Dendritic cell treated with granulocyte-macrophage colony-stimulating factor and Interleukin-4, amounts not matched to agents 40 ng/mL and 50 ng/mL, for 4 days (primary cell): ENCODE measurements around the gene HPS6.
"Not testable (repeated sequence)": the region's sequence is repeated elsewhere in the genome, so short reads cannot be mapped to it uniquely, and the experiment has no call there.

Experiments
- H3K27ac Mint-ChIP-seq: one replicate; pipeline ENCODE4 v1.8.0; 2022; ENCODE audit warnings: mild to moderate bottlenecking, mixed read lengths
- H3K27me3 Mint-ChIP-seq: one replicate; pipeline ENCODE4 v1.8.0; 2022; ENCODE audit warnings: mild to moderate bottlenecking, mixed read lengths
- H3K36me3 Mint-ChIP-seq: one replicate; pipeline ENCODE4 v1.8.0; 2022; ENCODE audit warnings: low read depth, mixed read lengths
- H3K4me1 Mint-ChIP-seq: one replicate; pipeline ENCODE4 v1.8.0; 2022; ENCODE audit warnings: low read depth, mixed read lengths
- H3K4me3 Mint-ChIP-seq: one replicate; pipeline ENCODE4 v1.8.0; 2022; ENCODE audit warnings: mild to moderate bottlenecking, moderate library complexity, mixed read lengths
- H3K9me3 Mint-ChIP-seq: one replicate; pipeline ENCODE4 v1.8.0; 2022; ENCODE audit warnings: mixed read lengths
- intact Hi-C: fragments of 100-400 bp; cut with micrococcal nuclease; formaldehyde crosslinking; loops from one replicate; pipeline ENCODE4 v1.15.0; 2022

HPS6 gene

GRCh38 chr10:102064868-102065560, at the start of gene HPS6:
Gene HPS6 (plus strand): TSS chr10:102065349. CDS start chr10:102065475, 126 bp downstream.
- H3K36me3 Mint-ChIP-seq: peaks cover 24% of the 10 kb centered on the region
- intact Hi-C loops: loop anchor here (1.0 to 5.0 kb wide), 2 partner anchors 9 to 52 kb away; partner anchors contain the start of gene ARMH3
- H3K27me3 Mint-ChIP-seq: no peaks in the 10 kb centered on the region
- peaks cover 54% of the 10 kb centered on the region for H3K4me1 Mint-ChIP-seq
- H3K9me3 Mint-ChIP-seq: no peaks in the 10 kb centered on the region
- H3K27ac Mint-ChIP-seq: peak within 1 kb of the TSS; percentile 88
- peak within 1 kb of the TSS; percentile 94 for H3K4me3 Mint-ChIP-seq

- intact Hi-C loops: loop anchor here (5.0 to 10.0 kb wide), 2 partner anchors 36 to 62 kb away; no protein-coding TSS in a partner anchor
- H3K27me3 Mint-ChIP-seq: no peaks in the 10 kb centered on the region
- H3K4me3 Mint-ChIP-seq: no peak overlapping the region
- peaks cover 73% of the 10 kb centered on the region for H3K36me3 Mint-ChIP-seq
- peaks cover 17% of the 10 kb centered on the region for H3K4me1 Mint-ChIP-seq
- H3K9me3 Mint-ChIP-seq: no peaks in the 10 kb centered on the region
- H3K27ac Mint-ChIP-seq: no peak overlapping the region
Measured at GRCh38 chr10:102016416-102016815, 48.7 kb upstream of the HPS6 start.

GRCh38 chr10:102017295-102017694, 47.9 kb upstream of the HPS6 start:
- no peaks in the 10 kb centered on the region for H3K27me3 Mint-ChIP-seq
- no peaks in the 10 kb centered on the region for H3K9me3 Mint-ChIP-seq
- peaks cover 76% of the 10 kb centered on the region for H3K36me3 Mint-ChIP-seq
- peaks cover 10% of the 10 kb centered on the region for H3K4me1 Mint-ChIP-seq
- H3K27ac Mint-ChIP-seq: no peak overlapping the region
- H3K4me3 Mint-ChIP-seq: no peak overlapping the region
- intact Hi-C loops: loop anchor here (5.0 to 10.0 kb wide), 2 partner anchors 35 to 62 kb away; no protein-coding TSS in a partner anchor

DNA sequence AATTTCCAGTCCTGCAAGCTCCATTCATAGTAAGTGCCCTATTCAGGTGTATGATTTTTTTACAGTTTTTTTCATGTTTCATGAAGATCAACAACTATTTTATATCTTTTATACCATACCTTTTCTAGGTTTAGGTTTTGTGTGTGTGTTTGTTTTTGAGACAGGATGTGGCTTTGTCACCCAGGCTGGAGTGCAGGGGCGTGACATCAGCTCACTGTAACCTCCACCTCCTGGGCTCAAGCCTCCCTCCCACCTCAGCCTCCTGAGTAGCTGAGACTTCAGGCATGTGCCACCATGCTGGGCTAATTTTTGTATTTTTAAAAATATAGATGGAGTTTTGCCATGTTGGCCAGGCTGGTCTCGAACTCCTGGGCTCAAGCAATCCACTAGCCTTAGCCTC, 44.2 kb upstream of the HPS6 start:
- intact Hi-C loops: no loop called here
- H3K27me3 Mint-ChIP-seq: no peaks in the 10 kb centered on the region
- no peak overlapping the region for H3K4me3 Mint-ChIP-seq
- H3K4me1 Mint-ChIP-seq: peaks cover 19% of the 10 kb centered on the region
- H3K36me3 Mint-ChIP-seq: peaks cover 85% of the 10 kb centered on the region
- H3K9me3 Mint-ChIP-seq: no peaks in the 10 kb centered on the region
- no peak overlapping the region for H3K27ac Mint-ChIP-seq

- no peak overlapping the region for H3K4me3 Mint-ChIP-seq
- no peaks in the 10 kb centered on the region for H3K27me3 Mint-ChIP-seq
- peaks cover 26% of the 10 kb centered on the region for H3K4me1 Mint-ChIP-seq
- intact Hi-C loops: no loop called here
- no peaks in the 10 kb centered on the region for H3K9me3 Mint-ChIP-seq
- H3K36me3 Mint-ChIP-seq: peaks cover 93% of the 10 kb centered on the region
- peak overlapping the region; percentile 74 for H3K27ac Mint-ChIP-seq
Measured at GRCh38 chr10:102024799-102025198, 40.4 kb upstream of the HPS6 start.

GRCh38 chr10:102027261-102027660, 37.9 kb upstream of the HPS6 start:
- peaks cover 97% of the 10 kb centered on the region for H3K36me3 Mint-ChIP-seq

DNA sequence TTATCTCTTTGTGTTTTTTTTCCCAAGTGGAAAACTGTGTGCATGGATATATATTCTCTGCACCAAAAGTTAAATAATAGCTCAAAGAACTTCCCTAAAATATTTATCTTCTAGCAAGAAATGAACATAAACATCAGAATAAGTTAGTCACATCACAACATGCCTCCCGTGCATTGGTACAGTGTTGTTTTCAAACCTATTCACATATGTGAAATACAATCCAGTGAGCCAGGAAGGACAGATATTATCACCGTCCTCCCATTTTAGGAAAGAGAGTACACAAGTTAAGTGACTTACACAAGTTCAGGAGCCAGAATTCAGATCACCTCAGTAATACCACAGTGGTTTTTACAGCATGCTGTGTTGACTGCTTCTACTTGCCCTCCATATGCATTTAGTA, 31.4 kb upstream of the HPS6 start:
- Mint-ChIP-seq H3K4me3 (no peak overlapping the region), H3K36me3 (peaks cover 100% of the 10 kb centered on the region), H3K27me3 (no peaks in the 10 kb centered on the region), H3K27ac (no peak overlapping the region), H3K4me1 (no peaks in the 10 kb centered on the region), H3K9me3 (no peaks in the 10 kb centered on the region)
- intact Hi-C loops: no loop called here

More at GRCh38 chr10:102027261-102027660, 37.9 kb upstream of the HPS6 start:
- Mint-ChIP-seq H3K27me3 (no peaks in the 10 kb centered on the region), H3K4me3 (no peak overlapping the region), H3K9me3 (no peaks in the 10 kb centered on the region), H3K4me1 (peaks cover 26% of the 10 kb centered on the region), H3K27ac (no peak overlapping the region)
- intact Hi-C loops: no loop called here

DNA sequence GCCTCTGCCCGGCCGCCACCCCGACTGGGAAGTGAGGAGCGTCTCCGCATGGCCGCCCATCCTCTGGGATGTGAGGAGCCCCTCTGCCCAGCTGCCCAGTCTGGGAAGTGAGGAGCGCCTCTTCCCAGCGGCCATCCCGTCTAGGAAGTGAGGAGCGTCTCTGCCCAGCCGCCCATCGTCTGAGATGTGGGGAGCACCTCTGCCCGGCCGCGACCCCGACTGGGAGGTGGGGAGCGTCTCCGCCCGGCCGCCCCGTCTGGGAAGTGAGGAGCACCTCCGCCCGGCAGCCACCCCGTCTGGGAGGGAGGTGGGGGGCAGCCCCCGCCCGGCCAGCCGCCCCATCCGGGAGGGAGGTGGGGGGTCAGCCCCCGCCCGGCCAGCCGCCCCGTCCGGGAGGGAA, 29.3 kb upstream of the HPS6 start:
- H3K4me3 Mint-ChIP-seq, H3K9me3 Mint-ChIP-seq, H3K27ac Mint-ChIP-seq, intact Hi-C loops, H3K4me1 Mint-ChIP-seq, H3K27me3 Mint-ChIP-seq: not testable (repeated sequence)
- H3K36me3 Mint-ChIP-seq: peaks cover 92% of the 10 kb centered on the region

DNA sequence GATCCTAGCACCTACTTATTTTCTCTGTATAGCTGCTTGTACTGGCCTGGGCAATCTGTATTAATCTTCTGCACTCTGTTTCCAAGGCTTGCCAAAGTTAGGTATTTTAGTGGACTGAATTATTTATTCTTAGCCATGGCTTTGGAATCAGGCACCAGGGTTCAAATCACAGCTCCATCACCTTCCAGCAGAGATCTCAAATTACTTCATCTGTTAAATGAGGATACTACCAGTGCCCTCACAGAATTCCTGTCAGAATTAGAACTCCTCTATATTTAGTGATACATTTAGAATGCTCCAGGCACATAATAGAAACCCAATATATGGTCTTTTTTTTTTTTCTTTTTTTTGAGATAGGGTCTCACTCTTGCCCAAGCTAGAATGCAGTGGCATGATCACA, 26.7 kb upstream of the HPS6 start:
- peaks cover 66% of the 10 kb centered on the region for H3K36me3 Mint-ChIP-seq
- no peak overlapping the region for H3K27ac Mint-ChIP-seq
- intact Hi-C loops: no loop called here
- H3K9me3 Mint-ChIP-seq: no peaks in the 10 kb centered on the region
- no peaks in the 10 kb centered on the region for H3K27me3 Mint-ChIP-seq
- H3K4me1 Mint-ChIP-seq: peaks cover 9% of the 10 kb centered on the region
- no peak overlapping the region for H3K4me3 Mint-ChIP-seq

- H3K27ac Mint-ChIP-seq: no peak overlapping the region
- no peak overlapping the region for H3K4me3 Mint-ChIP-seq
- H3K9me3 Mint-ChIP-seq: no peaks in the 10 kb centered on the region
- intact Hi-C loops: no loop called here
- peaks cover 27% of the 10 kb centered on the region for H3K4me1 Mint-ChIP-seq
- H3K36me3 Mint-ChIP-seq: peaks cover 46% of the 10 kb centered on the region
- no peaks in the 10 kb centered on the region for H3K27me3 Mint-ChIP-seq
Measured at GRCh38 chr10:102040305-102041050, 24.7 kb upstream of the HPS6 start.

GRCh38 chr10:102045292-102045691, 19.9 kb upstream of the HPS6 start:
- Mint-ChIP-seq H3K4me1 (peaks cover 62% of the 10 kb centered on the region), H3K27me3 (no peaks in the 10 kb centered on the region), H3K27ac (no peak overlapping the region), H3K9me3 (no peaks in the 10 kb centered on the region), H3K4me3 (no peak overlapping the region), H3K36me3 (peaks cover 6% of the 10 kb centered on the region)
- intact Hi-C loops: no loop called here

DNA sequence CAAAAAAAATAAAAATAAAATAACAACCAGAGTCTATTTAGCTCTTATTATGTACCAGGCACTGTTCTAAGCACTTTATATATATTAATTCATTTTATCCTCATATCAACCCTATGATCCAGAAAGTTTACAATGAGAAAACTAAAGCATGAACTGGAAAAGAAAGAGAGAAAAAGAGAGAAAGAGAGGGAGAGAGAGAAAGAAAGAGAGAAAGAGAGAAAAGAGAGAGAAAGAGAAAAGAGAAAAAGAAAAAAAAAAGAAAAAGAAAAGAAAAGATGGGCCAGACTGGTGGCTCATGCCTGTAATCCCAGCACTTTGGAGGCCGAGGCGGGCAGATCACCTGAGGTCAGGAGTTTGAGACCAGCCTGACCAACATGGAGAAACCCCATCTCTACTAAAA, 19.1 kb upstream of the HPS6 start:
- Mint-ChIP-seq H3K27ac (peak overlapping the region; percentile 65), H3K4me1 (peaks cover 64% of the 10 kb centered on the region), H3K4me3 (no peak overlapping the region), H3K27me3 (no peaks in the 10 kb centered on the region), H3K9me3 (no peaks in the 10 kb centered on the region), H3K36me3 (peaks cover 11% of the 10 kb centered on the region)
- intact Hi-C loops: no loop called here

DNA sequence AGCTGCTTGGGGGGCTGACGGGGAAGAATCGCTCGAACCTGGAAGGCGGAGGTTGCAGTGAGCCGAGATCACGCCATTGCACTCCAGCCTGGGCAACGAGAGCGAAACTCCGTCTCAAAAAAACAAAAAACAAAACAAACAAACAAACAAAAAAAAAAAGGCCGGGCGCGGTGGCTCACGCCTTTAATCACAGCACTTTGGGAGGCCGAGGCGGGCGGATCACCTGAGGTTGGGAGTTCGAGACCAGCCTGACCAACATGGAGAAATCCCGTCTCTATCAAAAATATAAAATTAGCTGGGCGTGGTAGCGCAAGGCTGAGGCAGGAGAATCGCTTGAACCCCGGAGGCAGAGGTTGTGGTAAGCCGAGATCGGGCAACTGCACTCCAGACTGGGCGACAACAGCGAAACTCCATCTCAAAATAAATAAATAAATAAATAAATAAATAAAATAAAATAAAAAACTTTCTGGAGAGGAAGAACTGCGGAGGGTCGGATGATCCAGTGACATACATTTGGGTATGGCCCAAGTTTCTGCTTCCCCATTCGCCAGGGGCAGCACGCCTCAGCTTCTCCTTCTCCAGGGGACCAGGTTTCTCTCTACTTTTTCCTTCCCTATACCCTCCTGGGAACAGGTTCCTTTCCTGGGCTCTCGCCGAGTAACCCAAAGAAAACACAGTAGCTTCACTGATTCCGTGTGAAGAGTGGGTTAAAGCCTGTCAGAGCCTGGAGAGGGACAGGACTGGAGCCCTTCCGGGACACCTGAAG, 10.1 kb upstream of the HPS6 start:
- H3K27ac Mint-ChIP-seq: peak overlapping the region; percentile 98
- H3K36me3 Mint-ChIP-seq: peaks cover 34% of the 10 kb centered on the region
- H3K27me3 Mint-ChIP-seq, H3K9me3 Mint-ChIP-seq: not testable (repeated sequence)
- intact Hi-C loops: loop anchor here (5.0 kb wide), 2 partner anchors 38 to 77 kb away; partner anchors contain the start of gene PPRC1
- peak overlapping the region; percentile 93 for H3K4me3 Mint-ChIP-seq
- H3K4me1 Mint-ChIP-seq: peaks cover 31% of the 10 kb centered on the region
